Neural cell (in vitro differentiated cells): Measurements from ENCODE around the gene MAP4K3. TPM values are rescaled to one million over a fixed set of nuclear protein-coding genes. Genes with fewer than 3 reads are reported as not detected.

ENCODE experiments used
- H2AFZ ChIP-seq: fragments of 200-600, 300-800 bp; sonication (generic), shearing (Covaris generic); 2 replicates; pipeline ENCODE4 v1.6.0; 2014; ENCODE audit warnings: low read depth, mild to moderate bottlenecking, antibody characterized with exemption, low read length, moderate library complexity
- H3F3A ChIP-seq: fragments of 200-600 bp; shearing (Covaris generic); 2 replicates; pipeline ENCODE4 v1.6.1; 2016; ENCODE audit warnings: mild to moderate bottlenecking, moderate library complexity, mixed read lengths, antibody characterized with exemption, low read length; ENCODE audit not compliant: insufficient read depth, poor library complexity, severe bottlenecking
- H3K27ac ChIP-seq: fragments of 200-600, 300-800 bp; sonication (generic), shearing (Covaris generic); 2 replicates; pipeline ENCODE4 v1.5.1; 2014; ENCODE audit warnings: mild to moderate bottlenecking, low read length, moderate library complexity
- H3K27me3 ChIP-seq: fragments of 300-800, 200-600 bp; sonication (generic), shearing (Covaris generic); 2 replicates; pipeline ENCODE4 v1.6.0; 2014; ENCODE audit warnings: mild to moderate bottlenecking, low read depth, low read length, moderate library complexity; ENCODE audit not compliant: insufficient read depth
- H3K36me3 ChIP-seq: fragments of 300-800, 200-600 bp; sonication (generic), shearing (Covaris generic); 2 replicates; pipeline ENCODE4 v1.5.1; 2014; ENCODE audit warnings: mild to moderate bottlenecking, antibody characterized with exemption, low read length, moderate library complexity; ENCODE audit not compliant: insufficient read depth
- H3K4me2 ChIP-seq: fragments of 300-800, 200-600 bp; sonication (generic), shearing (Covaris generic); 2 replicates; pipeline ENCODE4 v1.6.0; 2014; ENCODE audit warnings: mild to moderate bottlenecking, low read length
- H3K4me3 ChIP-seq: fragments of 300-800, 200-600 bp; sonication (generic), shearing (Covaris generic); 2 replicates; pipeline ENCODE4 v1.5.1; 2014; ENCODE audit warnings: mild to moderate bottlenecking, low read length, moderate library complexity
- H3K79me2 ChIP-seq: fragments of 200-600 bp; shearing (Covaris generic); replicated peaks from 2 replicates; pipeline ENCODE4 v1.6.0; 2014; ENCODE audit warnings: mild to moderate bottlenecking, low read length, moderate library complexity; ENCODE audit not compliant: insufficient read depth
- H3K9ac ChIP-seq: fragments of 300-800, 200-600 bp; sonication (generic), shearing (Covaris generic); 2 replicates; pipeline ENCODE4 v1.6.1; 2016; ENCODE audit warnings: mild to moderate bottlenecking, low read length, mixed read lengths
- H3K9me2 ChIP-seq: fragments of 200-600 bp; shearing (Covaris generic); 2 replicates; pipeline ENCODE4 v1.6.1; 2016; ENCODE audit warnings: mild to moderate bottlenecking, low read length, mixed read lengths; ENCODE audit not compliant: insufficient read depth
- H3K9me3 ChIP-seq: fragments of 200-600, 300-800 bp; sonication (generic), shearing (Covaris generic); 2 replicates; pipeline ENCODE4 v1.6.1; 2016; ENCODE audit warnings: mild to moderate bottlenecking, mixed run types, low read length, moderate library complexity, mixed read lengths
- H4K20me1 ChIP-seq: fragments of 200-600 bp; shearing (Covaris generic); 2 replicates; pipeline ENCODE4 v1.6.1; 2016; ENCODE audit warnings: mild to moderate bottlenecking, mixed run types; ENCODE audit not compliant: insufficient read depth
- CTCF ChIP-seq: fragments of 450-650 bp; IDR thresholded peaks from 2 replicates; pipeline ENCODE4 v1.5.1; 2014; ENCODE audit warnings: antibody characterized with exemption, mild to moderate bottlenecking, moderate library complexity; ENCODE audit not compliant: poor library complexity, severe bottlenecking
- EP300 ChIP-seq: fragments of 450-650 bp; conservative IDR thresholded peaks from 2 replicates; pipeline ENCODE4 v1.6.1; 2014; ENCODE audit warnings: antibody characterized with exemption, mild to moderate bottlenecking, moderate library complexity; ENCODE audit not compliant: poor library complexity, severe bottlenecking
- EZH2 ChIP-seq: fragments of 200-600, 300-800 bp; shearing (Covaris generic), sonication (generic); IDR thresholded peaks from 2 replicates; pipeline ENCODE4 v1.6.1; 2014; ENCODE audit warnings: antibody characterized with exemption, low read length, borderline replicate concordance, mild to moderate bottlenecking; ENCODE audit not compliant: insufficient read depth, poor library complexity, severe bottlenecking
- MXI1 ChIP-seq: fragments of 450-650 bp; conservative IDR thresholded peaks from 2 replicates; pipeline ENCODE4 v1.6.1; 2014; ENCODE audit warnings: antibody characterized with exemption, mild to moderate bottlenecking; ENCODE audit not compliant: poor library complexity, severe bottlenecking
- POLR2AphosphoS5 ChIP-seq: IDR thresholded peaks from 2 replicates; pipeline ENCODE4 v1.6.1; 2012
- RAD21 ChIP-seq: fragments of 450-650 bp; conservative IDR thresholded peaks from 2 replicates; pipeline ENCODE4 v1.6.1; 2014; ENCODE audit warnings: antibody characterized with exemption, mild to moderate bottlenecking, moderate library complexity
- REST ChIP-seq: IDR thresholded peaks from 2 replicates; pipeline ENCODE4 v1.6.1; 2012; ENCODE audit warnings: borderline replicate concordance
- SMC3 ChIP-seq: fragments of 450-650 bp; conservative IDR thresholded peaks from 2 replicates; pipeline ENCODE4 v1.6.1; 2014; ENCODE audit warnings: antibody characterized with exemption, mild to moderate bottlenecking, moderate library complexity; ENCODE audit not compliant: poor library complexity
- TAF1 ChIP-seq: IDR thresholded peaks from 2 replicates; pipeline ENCODE4 v1.6.1; 2012; ENCODE audit warnings: low read depth
- polyA plus RNA-seq: library from polyadenylated mRNA; depleted of rRNA; stranded (reverse); fragments of >200 nt; gene quantifications from 2 replicates; pipeline ENCODE4 v1.2.3, GENCODE V29; 2014

MAP4K3 gene
- polyA plus RNA-seq, 1 donor from 2014 or later = 105 TPM

GRCh38 chr2:39431592-39432316 is 5.3 kb downstream of the MAP4K3 start:
- Histone ChIP-seq H3K4me3 (no peak overlapping the region), H3K4me2 (no peak overlapping the region), H3F3A (no peaks in the 10 kb centered on the region), H2AFZ (no peak overlapping the region), H3K27me3 (no peaks in the 10 kb centered on the region), H3K36me3 (no peaks in the 10 kb centered on the region), H3K9ac (no peak overlapping the region), H3K9me3 (no peaks in the 10 kb centered on the region), H4K20me1 (no peaks in the 10 kb centered on the region), H3K79me2 (peaks cover 96% of the 10 kb centered on the region), H3K27ac (no peak overlapping the region), H3K9me2 (no peaks in the 10 kb centered on the region)
- no peak for TF ChIP-seq TAF1
- no peak for TF ChIP-seq POLR2AphosphoS5
- TF ChIP-seq MXI1 = no peak
- TF ChIP-seq EP300 = no peak
- TF ChIP-seq EZH2 = no peak
- TF ChIP-seq RAD21 = no peak
- no peak for TF ChIP-seq CTCF
- TF ChIP-seq REST = no peak
- TF ChIP-seq SMC3 = no peak

GRCh38 chr2:39429746-39430145 is 7.3 kb downstream of the MAP4K3 start:
- Histone ChIP-seq H3K27me3 (no peaks in the 10 kb centered on the region), H3K4me3 (no peak overlapping the region), H3K36me3 (no peaks in the 10 kb centered on the region), H2AFZ (no peak overlapping the region), H3K27ac (no peak overlapping the region), H3F3A (no peaks in the 10 kb centered on the region), H3K4me2 (no peak overlapping the region), H4K20me1 (no peaks in the 10 kb centered on the region), H3K9ac (no peak overlapping the region), H3K79me2 (peaks cover 96% of the 10 kb centered on the region), H3K9me2 (no peaks in the 10 kb centered on the region), H3K9me3 (no peaks in the 10 kb centered on the region)
- TF ChIP-seq RAD21 = no peak
